ENCODE results near the gene ENO3. TPM values are rescaled to one million over a fixed set of nuclear protein-coding genes. Genes with fewer than 3 reads are reported as not detected.
A peak's percentile ranks its signal among the peaks of the same experiment; 100 is the strongest.
"Not testable (repeated sequence)": the region's sequence is repeated elsewhere in the genome, so short reads cannot be mapped to it uniquely, and the experiment has no call there.

ENO3 gene
- total and polyA plus RNA-seq, 7 experiments from 2014 or later = 0.87 to 56.3 (median 30.1) TPM

DNA sequence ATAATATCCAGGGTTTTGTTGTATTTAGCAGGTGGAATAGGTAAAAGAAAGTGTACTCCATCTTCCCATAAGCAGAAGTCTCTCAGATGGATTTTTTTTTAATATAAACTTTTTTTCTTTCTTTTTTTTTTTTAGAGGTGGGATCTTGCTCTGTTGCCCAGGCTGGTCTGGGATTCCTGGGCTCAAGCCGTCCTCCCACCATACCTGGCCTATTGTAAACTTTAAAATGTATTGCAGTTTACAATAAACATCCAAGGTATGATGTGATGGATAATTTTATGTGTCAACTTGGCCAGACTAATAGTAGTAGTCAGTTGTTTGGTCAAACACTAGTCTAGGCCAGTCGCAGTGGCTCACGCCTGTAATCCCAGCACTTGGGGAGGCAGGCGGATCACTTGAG lies 29.6 kb upstream of the ENO3 start:
- ATAC-seq (no peak), DNase-seq (no peak)
- Mint-ChIP-seq H3K27me3 (no peaks in the 10 kb centered on the region), H3K4me1 (peaks cover 0 to 6% (median under 1%) of the 10 kb centered on the region in 7 donors), H3K36me3 (peaks cover 0 to 4% (median under 1%) of the 10 kb centered on the region in 5 donors), H3K4me3 (no peak overlapping the region), H3K9me3 (no peaks in the 10 kb centered on the region), H3K27ac (no peak overlapping the region)
- H3K27ac ChIP-seq (ENCODE audit: low read depth, low read length) = no peak overlapping the region
- H3K4me1 ChIP-seq (ENCODE audit: control insufficient read depth in 2 of 2, insufficient read depth in 2 of 2, low read length in 2 of 2) = no peaks in the 10 kb centered on the region
- ChIA-PET CTCF (no interaction called here), POLR2A (no interaction called here)
- intact Hi-C loops (cut with micrococcal nuclease) = no loop called here
- H3K9me3 ChIP-seq (ENCODE audit: control insufficient read depth in 2 of 3, low read length in 3 of 3) = no peaks in the 10 kb centered on the region
- no peaks in the 10 kb centered on the region for H3K36me3 ChIP-seq (ENCODE audit: control insufficient read depth in 2 of 3, insufficient read depth in 3 of 3, low read length in 3 of 3)
- no peak overlapping the region for H3K4me3 ChIP-seq (ENCODE audit: low read length)
- H3K27me3 ChIP-seq (ENCODE audit: control insufficient read depth in 2 of 2, insufficient read depth in 2 of 2, low read length in 2 of 2) = no peaks in the 10 kb centered on the region

DNA sequence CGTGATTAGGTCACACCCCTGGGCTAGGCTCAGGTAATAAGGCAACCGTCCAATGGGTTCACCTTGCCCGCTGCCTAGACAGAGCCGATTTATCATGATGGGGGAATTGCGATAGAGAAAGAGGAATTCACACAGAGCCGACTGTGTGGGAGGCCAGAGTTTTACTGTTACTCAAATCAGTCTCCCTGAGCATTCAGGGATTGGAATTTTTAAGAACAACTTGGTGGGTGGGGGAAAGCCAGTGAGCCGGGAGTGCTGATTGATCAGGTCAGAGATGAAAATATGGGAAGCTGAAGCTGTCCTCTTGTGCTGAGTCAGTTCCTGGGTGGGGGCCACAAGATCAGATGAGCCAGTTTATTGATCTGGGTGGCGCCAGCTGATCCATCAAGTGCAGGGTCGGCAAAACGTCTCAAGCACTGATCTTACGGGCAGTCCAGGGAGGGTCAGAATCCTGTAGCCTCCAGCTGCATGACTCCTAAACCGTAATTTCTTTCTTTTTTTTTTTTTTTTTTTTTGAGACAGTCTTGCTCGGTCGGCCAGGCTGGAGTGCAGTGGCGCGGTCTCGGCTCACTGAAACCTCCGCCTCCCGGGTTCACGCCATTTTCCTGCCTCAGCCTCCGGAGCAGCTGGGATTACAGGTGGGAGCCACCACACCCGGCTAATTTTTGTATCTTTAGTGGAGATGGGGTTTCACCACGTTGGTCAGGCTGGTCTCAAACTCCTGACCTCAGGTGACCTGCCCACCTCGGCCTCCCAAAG lies 24.2 kb upstream of the ENO3 start:
- H3K36me3 ChIP-seq (ENCODE audit: control insufficient read depth in 2 of 3, insufficient read depth in 3 of 3, low read length in 3 of 3) = peaks cover 0 to 14% (median 0%) of the 10 kb centered on the region in 3 experiments
- H3K9me3 Mint-ChIP-seq; H3K4me3 ChIP-seq (ENCODE audit: low read length); POLR2A ChIA-PET; H3K27ac Mint-ChIP-seq; ATAC-seq; DNase-seq; CTCF ChIA-PET; intact Hi-C loops (cut with micrococcal nuclease); H3K9me3 ChIP-seq (ENCODE audit: control insufficient read depth in 2 of 3, low read length in 3 of 3); H3K27me3 Mint-ChIP-seq; H3K27ac ChIP-seq (ENCODE audit: low read depth, low read length); H3K27me3 ChIP-seq (ENCODE audit: control insufficient read depth in 2 of 2, insufficient read depth in 2 of 2, low read length in 2 of 2); H3K4me1 ChIP-seq (ENCODE audit: control insufficient read depth in 2 of 2, insufficient read depth in 2 of 2, low read length in 2 of 2): not testable (repeated sequence)
- H3K36me3 Mint-ChIP-seq = peaks cover 11 to 28% (median 19%) of the 10 kb centered on the region in 5 donors
- peak overlapping the region in 1 of 10 donors; percentile 8 for H3K4me3 Mint-ChIP-seq
- H3K4me1 Mint-ChIP-seq = peaks cover 4 to 19% (median 10%) of the 10 kb centered on the region in 7 donors

DNA sequence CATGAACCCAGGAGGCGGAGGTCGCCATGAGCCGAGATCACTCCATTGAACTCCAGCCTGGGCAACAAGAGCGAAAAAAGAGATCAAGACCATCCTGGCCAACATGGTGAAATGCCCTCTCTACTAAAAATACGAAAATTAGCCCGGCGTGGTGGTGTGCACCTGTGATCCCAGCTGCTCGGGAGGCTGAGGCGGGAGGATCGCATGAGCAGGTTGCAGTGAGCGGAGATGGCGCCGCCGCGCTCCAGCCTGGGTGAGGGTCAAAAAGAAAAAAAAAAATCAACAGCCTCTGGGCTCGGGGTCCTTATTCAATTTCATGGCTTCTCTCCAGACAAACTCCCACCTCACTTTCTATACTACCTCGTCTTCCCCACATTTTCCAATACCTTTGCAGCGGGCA lies 22.0 kb upstream of the ENO3 start:
- CTCF ChIA-PET = no interaction called here
- H3K27me3 Mint-ChIP-seq = peaks cover 0 to under 1% (median 0%) of the 10 kb centered on the region in 5 donors
- no peak for ATAC-seq
- Histone ChIP-seq H3K27me3 (ENCODE audit: control insufficient read depth in 2 of 2, insufficient read depth in 2 of 2, low read length in 2 of 2) (no peaks in the 10 kb centered on the region), H3K36me3 (ENCODE audit: control insufficient read depth in 2 of 3, insufficient read depth in 3 of 3, low read length in 3 of 3) (peaks cover 0 to 14% (median 0%) of the 10 kb centered on the region in 3 experiments), H3K4me3 (ENCODE audit: low read length) (no peak overlapping the region), H3K4me1 (ENCODE audit: control insufficient read depth in 2 of 2, insufficient read depth in 2 of 2, low read length in 2 of 2) (peaks cover under 1% of the 10 kb centered on the region in 2 donors), H3K27ac (ENCODE audit: low read depth, low read length) (no peak overlapping the region), H3K9me3 (ENCODE audit: control insufficient read depth in 2 of 3, low read length in 3 of 3) (no peaks in the 10 kb centered on the region)
- H3K36me3 Mint-ChIP-seq = peaks cover 13 to 32% (median 19%) of the 10 kb centered on the region in 5 donors
- peak overlapping the region in 1 of 9 donors; percentile 5 for H3K27ac Mint-ChIP-seq
- peaks cover 13 to 29% (median 21%) of the 10 kb centered on the region in 7 donors for H3K4me1 Mint-ChIP-seq
- intact Hi-C loops (cut with micrococcal nuclease) = no loop called here
- POLR2A ChIA-PET = interaction anchor here (0.6 kb wide), 1 partner anchor 20 kb away, joined by 3 read pairs; no protein-coding TSS in a partner anchor
- peaks cover 0 to 1% (median 0%) of the 10 kb centered on the region in 11 donors for H3K9me3 Mint-ChIP-seq
- DNase-seq = no peak
- no peak overlapping the region for H3K4me3 Mint-ChIP-seq

DNA sequence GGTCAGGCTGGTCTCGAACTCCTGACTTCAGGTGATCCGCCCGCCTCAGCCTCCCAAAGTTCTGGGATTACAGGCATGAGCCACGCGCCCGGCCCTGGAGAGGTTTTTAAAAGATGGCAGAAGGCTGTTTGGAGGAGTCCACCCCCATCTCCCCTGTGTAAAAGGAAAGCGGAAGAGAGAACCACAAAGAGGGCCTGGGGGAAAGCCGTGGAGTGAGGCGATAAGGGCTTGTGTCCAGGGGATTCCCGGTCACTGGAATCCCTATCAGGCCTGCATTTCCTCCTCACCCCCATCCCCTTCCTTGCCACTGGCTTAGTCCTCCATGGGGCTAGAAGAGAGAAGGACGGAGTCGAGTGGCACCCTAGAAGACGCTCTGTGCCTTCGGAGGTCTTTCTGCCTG lies 19.0 kb upstream of the ENO3 start, which contains the start of gene GP1BA:
Gene GP1BA, plus strand, starts transcription at position 315 of the 400 bp plus-strand sequence. CDS start 328 bp downstream, outside the sequence.
- CTCF ChIA-PET = no interaction called here
- POLR2A ChIA-PET = interaction anchor here (1.0 kb wide), 1 partner anchor 36 kb away, joined by 3 read pairs; no protein-coding TSS in a partner anchor
- DNase-seq = no peak
- H3K4me3 Mint-ChIP-seq = peak within 1 kb of the TSS in 1 of 10 donors; percentile 18
- H3K9me3 Mint-ChIP-seq = peaks cover 0 to 1% (median 0%) of the 10 kb centered on the region in 11 donors
- peak within 1 kb of the TSS in 1 of 9 donors; percentile 15 for H3K27ac Mint-ChIP-seq
- peak; percentile 36 for ATAC-seq
- H3K27me3 ChIP-seq (ENCODE audit: control insufficient read depth in 2 of 2, insufficient read depth in 2 of 2, low read length in 2 of 2) = no peaks in the 10 kb centered on the region
- H3K27ac ChIP-seq (ENCODE audit: low read depth, low read length) = no peak within 1 kb of the TSS
- peaks cover 8% of the 10 kb centered on the region in 2 donors for H3K4me1 ChIP-seq (ENCODE audit: control insufficient read depth in 2 of 2, insufficient read depth in 2 of 2, low read length in 2 of 2)
- H3K9me3 ChIP-seq (ENCODE audit: control insufficient read depth in 2 of 3, low read length in 3 of 3) = no peaks in the 10 kb centered on the region
- H3K36me3 ChIP-seq (ENCODE audit: control insufficient read depth in 2 of 3, insufficient read depth in 3 of 3, low read length in 3 of 3) = peaks cover 0 to 20% (median 2%) of the 10 kb centered on the region in 3 experiments
- no peak within 1 kb of the TSS for H3K4me3 ChIP-seq (ENCODE audit: low read length)
- H3K36me3 Mint-ChIP-seq = peaks cover 13 to 27% (median 17%) of the 10 kb centered on the region in 5 donors
- intact Hi-C loops (cut with micrococcal nuclease) = no loop called here
- H3K4me1 Mint-ChIP-seq = peaks cover 20 to 45% (median 31%) of the 10 kb centered on the region in 7 donors
- peaks cover 0 to 4% (median 0%) of the 10 kb centered on the region in 5 donors for H3K27me3 Mint-ChIP-seq

DNA sequence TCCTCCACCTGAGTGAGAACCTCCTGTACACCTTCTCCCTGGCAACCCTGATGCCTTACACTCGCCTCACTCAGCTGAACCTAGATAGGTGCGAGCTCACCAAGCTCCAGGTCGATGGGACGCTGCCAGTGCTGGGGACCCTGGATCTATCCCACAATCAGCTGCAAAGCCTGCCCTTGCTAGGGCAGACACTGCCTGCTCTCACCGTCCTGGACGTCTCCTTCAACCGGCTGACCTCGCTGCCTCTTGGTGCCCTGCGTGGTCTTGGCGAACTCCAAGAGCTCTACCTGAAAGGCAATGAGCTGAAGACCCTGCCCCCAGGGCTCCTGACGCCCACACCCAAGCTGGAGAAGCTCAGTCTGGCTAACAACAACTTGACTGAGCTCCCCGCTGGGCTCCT lies 18.2 kb upstream of the ENO3 start:
- POLR2A ChIA-PET = interaction anchor here (1.0 kb wide), 1 partner anchor 36 kb away, joined by 3 read pairs; no protein-coding TSS in a partner anchor
- Mint-ChIP-seq H3K36me3 (peaks cover 13 to 31% (median 17%) of the 10 kb centered on the region in 5 donors), H3K9me3 (peaks cover 0 to 1% (median 0%) of the 10 kb centered on the region in 11 donors), H3K27ac (no peak overlapping the region), H3K27me3 (peaks cover 0 to 4% (median 0%) of the 10 kb centered on the region in 5 donors), H3K4me3 (no peak overlapping the region), H3K4me1 (peaks cover 22 to 49% (median 33%) of the 10 kb centered on the region in 7 donors)
- peaks cover 0 to 28% (median 7%) of the 10 kb centered on the region in 3 experiments for H3K36me3 ChIP-seq (ENCODE audit: control insufficient read depth in 2 of 3, insufficient read depth in 3 of 3, low read length in 3 of 3)
- intact Hi-C loops (cut with micrococcal nuclease) = no loop called here
- H3K27ac ChIP-seq (ENCODE audit: low read depth, low read length) = no peak overlapping the region
- DNase-seq (no peak), ATAC-seq (no peak)
- H3K4me1 ChIP-seq (ENCODE audit: control insufficient read depth in 2 of 2, insufficient read depth in 2 of 2, low read length in 2 of 2) = peaks cover 8% of the 10 kb centered on the region in 2 donors
- H3K27me3 ChIP-seq (ENCODE audit: control insufficient read depth in 2 of 2, insufficient read depth in 2 of 2, low read length in 2 of 2) = no peaks in the 10 kb centered on the region
- no peak overlapping the region for H3K4me3 ChIP-seq (ENCODE audit: low read length)
- no peaks in the 10 kb centered on the region for H3K9me3 ChIP-seq (ENCODE audit: control insufficient read depth in 2 of 3, low read length in 3 of 3)
- CTCF ChIA-PET = interaction anchor here (0.6 kb wide), 1 partner anchor 27 kb away, joined by 3 read pairs; no protein-coding TSS in a partner anchor

DNA sequence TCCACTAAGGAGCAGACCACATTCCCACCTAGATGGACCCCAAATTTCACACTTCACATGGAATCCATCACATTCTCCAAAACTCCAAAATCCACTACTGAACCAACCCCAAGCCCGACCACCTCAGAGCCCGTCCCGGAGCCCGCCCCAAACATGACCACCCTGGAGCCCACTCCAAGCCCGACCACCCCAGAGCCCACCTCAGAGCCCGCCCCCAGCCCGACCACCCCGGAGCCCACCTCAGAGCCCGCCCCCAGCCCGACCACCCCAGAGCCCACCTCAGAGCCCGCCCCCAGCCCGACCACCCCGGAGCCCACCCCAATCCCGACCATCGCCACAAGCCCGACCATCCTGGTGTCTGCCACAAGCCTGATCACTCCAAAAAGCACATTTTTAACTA lies 17.3 kb upstream of the ENO3 start:
- Mint-ChIP-seq H3K9me3 (peaks cover 0 to 1% (median 0%) of the 10 kb centered on the region in 11 donors), H3K4me3 (peak overlapping the region in 5 of 10 donors; percentile 30 to 66 (median 56)), H3K36me3 (peaks cover 13 to 27% (median 17%) of the 10 kb centered on the region in 5 donors), H3K27me3 (peaks cover 0 to 4% (median 0%) of the 10 kb centered on the region in 5 donors), H3K4me1 (peaks cover 31 to 56% (median 38%) of the 10 kb centered on the region in 7 donors), H3K27ac (peak overlapping the region in 7 of 9 donors; percentile 34 to 79 (median 57))
- no peaks in the 10 kb centered on the region for H3K9me3 ChIP-seq (ENCODE audit: control insufficient read depth in 2 of 3, low read length in 3 of 3)
- no peak for DNase-seq
- peaks cover 0 to 32% (median 7%) of the 10 kb centered on the region in 3 experiments for H3K36me3 ChIP-seq (ENCODE audit: control insufficient read depth in 2 of 3, insufficient read depth in 3 of 3, low read length in 3 of 3)
- H3K4me1 ChIP-seq (ENCODE audit: control insufficient read depth in 2 of 2, insufficient read depth in 2 of 2, low read length in 2 of 2) = peaks cover 15 to 16% of the 10 kb centered on the region in 2 donors
- ATAC-seq = no peak
- H3K27me3 ChIP-seq (ENCODE audit: control insufficient read depth in 2 of 2, insufficient read depth in 2 of 2, low read length in 2 of 2) = no peaks in the 10 kb centered on the region
- H3K4me3 ChIP-seq (ENCODE audit: low read length) = no peak overlapping the region
- intact Hi-C loops (cut with micrococcal nuclease) = no loop called here
- ChIA-PET POLR2A (interaction anchor here (0.8 to 1.3 kb wide), 2 partner anchors 9 to 34 kb away, joined by 3 to 7 read pairs; partner anchors contain the start of gene SPAG7), CTCF (no interaction called here)
- no peak overlapping the region for H3K27ac ChIP-seq (ENCODE audit: low read depth, low read length)
